Astrocyte of the spinal cord (primary cell): ENCODE results near the gene RFNG.
"Not testable (repeated sequence)": the region's sequence is repeated elsewhere in the genome, so short reads cannot be mapped to it uniquely, and the experiment has no call there.

Source experiments
- DNase-seq: peaks from one replicate; pipeline ENCODE4 v3.0.0; 2011; ENCODE audit warnings: low read depth, low spot score
- H3K4me3 ChIP-seq: 2 replicates; pipeline ENCODE4 v1.5.1; 2011; ENCODE audit warnings: low read depth, mild to moderate bottlenecking, low read length, moderate library complexity
- CTCF ChIP-seq: IDR thresholded peaks from 2 replicates; pipeline ENCODE4 v1.5.1; 2012; ENCODE audit warnings: low read depth, mild to moderate bottlenecking, low read length, inconsistent platforms
- in situ Hi-C: cut with HindIII; loops from 2 replicates; pipeline ENCODE4 v1.10.0; 2017; ENCODE audit warnings: low sequenced_read_pairs

Gene RFNG

GRCh38 chr17:82042649-82043048 is 9.0 kb downstream of the RFNG start:
- no peak for DNase-seq
- in situ Hi-C loops = no loop called here
- TF ChIP-seq CTCF = no peak
- H3K4me3 ChIP-seq = no peak overlapping the region

- no peak for DNase-seq
- no peak overlapping the region for H3K4me3 ChIP-seq
- no peak for TF ChIP-seq CTCF
- in situ Hi-C loops = no loop called here
Observed at GRCh38 chr17:82041144-82041814, 10.3 kb downstream of the RFNG start.

DNA sequence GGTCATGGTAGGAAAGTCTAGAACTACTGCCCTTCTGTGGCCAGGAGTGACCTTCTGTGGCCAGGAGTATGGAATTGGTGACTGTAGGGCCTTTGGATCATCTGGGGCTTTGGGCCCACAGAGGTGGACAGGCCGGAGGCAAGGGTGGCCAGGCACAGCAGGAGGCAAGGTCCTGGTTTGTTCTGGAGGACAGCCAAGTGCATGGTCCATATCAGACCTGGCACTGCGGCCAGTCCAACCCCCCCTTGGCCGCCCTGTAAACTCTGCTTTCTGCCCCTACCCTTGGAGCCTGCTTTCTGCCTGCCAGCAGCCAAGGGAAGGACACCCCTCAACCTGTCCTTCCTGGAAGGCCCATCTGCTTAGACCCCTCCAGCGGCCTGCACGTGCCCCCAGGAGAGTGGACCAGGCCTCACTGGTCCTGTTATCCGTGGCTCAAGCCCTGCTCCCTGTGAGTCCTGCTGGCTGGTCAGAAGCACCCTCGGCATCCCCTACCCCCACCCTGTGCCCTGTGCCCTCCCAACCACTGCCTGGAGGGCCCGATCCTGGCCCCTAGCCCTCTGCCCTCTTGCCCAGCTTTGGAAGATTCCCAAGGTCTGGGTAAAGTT is 11.8 kb downstream of the RFNG start:
- in situ Hi-C loops = no loop called here

DNA sequence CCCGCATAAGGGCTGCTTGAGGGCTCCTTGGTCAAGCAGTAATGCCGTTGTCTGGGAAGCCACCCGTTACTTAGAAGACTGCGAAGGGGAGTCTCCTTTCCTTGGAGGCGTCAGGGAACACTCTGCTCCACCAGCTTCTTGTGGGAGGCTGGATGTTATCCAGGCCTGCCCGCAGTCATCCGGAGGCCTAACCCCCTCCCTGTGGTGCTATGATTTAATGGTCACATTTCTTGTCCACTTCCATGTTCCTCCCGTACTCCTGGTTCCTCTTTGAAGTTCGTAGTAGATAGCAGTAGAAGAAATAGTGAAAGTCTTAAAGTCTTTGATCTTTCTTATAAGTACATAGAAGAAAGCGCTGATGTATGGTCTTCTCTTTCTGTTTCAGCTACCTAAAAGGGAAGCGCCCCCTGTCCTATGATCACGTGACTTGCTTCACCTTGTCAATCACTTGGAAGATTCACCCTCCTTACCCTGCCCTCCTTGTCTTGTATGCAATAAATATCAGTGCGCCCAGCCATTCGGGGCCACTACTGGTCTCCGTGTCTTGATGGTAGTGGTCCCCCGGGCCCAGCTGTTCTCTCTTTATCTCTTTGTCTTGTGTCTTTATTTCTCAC is 12.7 kb downstream of the RFNG start:
- DNase-seq, H3K4me3 ChIP-seq, in situ Hi-C loops: not testable (repeated sequence)

More for the DNA sequence above, 11.8 kb downstream of the RFNG start:
- DNase-seq = no peak
- no peak for TF ChIP-seq CTCF
- no peak overlapping the region for H3K4me3 ChIP-seq

DNA sequence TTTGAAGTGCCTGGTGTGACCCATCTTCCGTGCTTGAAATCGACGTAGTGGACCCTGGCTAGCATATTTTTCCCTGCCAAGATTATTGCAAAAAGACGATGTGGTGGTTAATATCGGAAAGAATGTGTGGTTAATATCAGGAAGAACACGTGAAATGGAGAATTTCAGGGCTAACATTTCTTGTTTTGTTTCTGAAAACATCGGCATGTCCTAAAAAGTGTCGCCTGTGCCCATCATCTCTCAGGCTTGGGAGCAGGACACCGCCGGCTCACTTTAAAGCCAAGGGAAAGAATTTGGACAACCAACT is 13.8 kb downstream of the RFNG start:
- no peak for TF ChIP-seq CTCF
- H3K4me3 ChIP-seq = no peak overlapping the region

DNA sequence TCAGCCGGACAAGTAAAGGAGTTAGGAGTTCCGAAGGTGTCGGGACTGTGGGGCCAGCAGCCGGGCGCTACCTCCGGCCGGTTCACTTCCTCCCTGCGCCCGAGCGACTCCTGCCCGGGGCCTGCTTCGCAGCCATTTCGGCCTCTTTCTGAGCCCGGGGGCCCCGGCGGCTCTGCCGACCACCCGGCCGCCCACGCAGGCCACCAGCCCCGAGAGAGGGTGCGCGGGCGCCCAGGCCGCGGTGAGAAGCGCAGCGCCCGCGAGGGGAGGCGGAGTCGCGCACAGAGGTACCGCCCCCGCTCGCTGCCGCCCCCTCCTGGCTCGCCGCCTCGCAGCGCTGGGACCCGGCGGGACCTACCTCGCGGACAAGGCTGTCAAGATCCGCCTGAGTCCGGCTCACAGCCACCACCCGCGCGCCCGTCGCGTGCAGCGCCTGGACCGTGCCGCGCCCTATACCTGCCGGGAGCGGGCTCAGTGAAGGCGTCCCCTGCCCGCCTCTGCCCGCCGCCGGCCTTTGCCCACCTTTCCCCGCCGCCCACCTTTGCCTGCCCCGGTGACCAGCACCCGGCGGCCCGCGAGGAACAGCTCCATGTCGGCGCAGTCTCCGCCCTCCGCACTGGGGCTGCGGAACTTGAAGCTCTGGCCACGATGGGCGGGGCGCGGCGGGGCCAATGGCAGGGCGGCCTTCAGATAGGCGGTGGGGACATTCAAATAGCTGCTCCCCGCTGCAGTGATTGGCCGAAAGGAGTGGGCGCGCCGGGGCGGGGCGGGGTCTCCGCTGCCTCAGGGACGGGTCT is 14.3 kb downstream of the RFNG start, which contains the start of gene DCXR:
DCXR (minus strand) TSS at position 606 of the 797 bp plus-strand sequence; CDS start at position 591, 15 bp downstream.
- DNase-seq = peak; percentile 98
- peak; percentile 71 for TF ChIP-seq CTCF
- in situ Hi-C loops = no loop called here
- H3K4me3 ChIP-seq = peak within 1 kb of the TSS; percentile 68

More for the DNA sequence above, 13.8 kb downstream of the RFNG start:
- DNase-seq = no peak
- in situ Hi-C loops = no loop called here
